ENCODE results near the gene LIPC.

DNA sequence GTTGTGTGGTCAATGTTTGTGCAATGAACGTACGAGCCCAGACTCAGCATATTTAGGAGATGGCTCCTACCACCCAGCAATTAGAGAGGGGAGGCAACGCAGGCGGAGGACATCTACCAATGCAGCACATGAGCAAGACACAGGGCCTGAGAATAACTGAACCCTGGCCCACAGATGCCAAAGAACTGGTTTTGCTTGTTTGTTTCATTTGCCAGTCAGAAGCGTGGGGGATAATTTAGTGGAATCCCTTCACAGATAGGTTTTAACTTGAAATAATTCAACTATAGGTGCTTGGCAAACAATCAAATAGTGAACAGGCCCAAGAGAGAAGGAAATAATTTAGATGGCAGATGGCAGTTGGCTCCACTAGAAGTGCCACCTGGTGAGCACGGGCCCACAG lies 54.8 kb downstream of the LIPC start:
- TF ChIP-seq JUND (IDR thresholded peaks at IDR 0.05; ENCODE audit: borderline replicate concordance, low read depth, low read length) (no peak), JUND (tag; IDR thresholded peaks at IDR 0.05; ENCODE audit: borderline replicate concordance, low read depth, low read length) (no peak), ILF3 (IDR thresholded peaks at IDR 0.05; ENCODE audit: borderline replicate concordance) (no peak), MTA3 (IDR thresholded peaks at IDR 0.05; ENCODE audit: borderline replicate concordance) (no peak), SMAD3 (CRISPR knock-in tag; conservative IDR thresholded peaks at IDR 0.05) (no peak), EZH2 (IDR thresholded peaks at IDR 0.05; ENCODE audit: borderline replicate concordance, low read depth, low read length) (no peak), TEAD1 (CRISPR knock-in tag; IDR thresholded peaks at IDR 0.05) (no peak), ZNF695 (CRISPR knock-in tag; IDR thresholded peaks at IDR 0.05) (no peak), SREBF1 (IDR thresholded peaks at IDR 0.05; ENCODE audit: borderline replicate concordance, low read depth, low read length) (no peak), EP300 (IDR thresholded peaks at IDR 0.05; ENCODE audit: low read length) (no peak)
- TF ChIP-seq, protein P1, sequence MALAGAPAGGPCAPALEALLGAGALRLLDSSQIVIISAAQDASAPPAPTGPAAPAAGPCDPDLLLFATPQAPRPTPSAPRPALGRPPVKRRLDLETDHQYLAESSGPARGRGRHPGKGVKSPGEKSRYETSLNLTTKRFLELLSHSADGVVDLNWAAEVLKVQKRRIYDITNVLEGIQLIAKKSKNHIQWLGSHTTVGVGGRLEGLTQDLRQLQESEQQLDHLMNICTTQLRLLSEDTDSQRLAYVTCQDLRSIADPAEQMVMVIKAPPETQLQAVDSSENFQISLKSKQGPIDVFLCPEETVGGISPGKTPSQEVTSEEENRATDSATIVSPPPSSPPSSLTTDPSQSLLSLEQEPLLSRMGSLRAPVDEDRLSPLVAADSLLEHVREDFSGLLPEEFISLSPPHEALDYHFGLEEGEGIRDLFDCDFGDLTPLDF (CRISPR knock-in tag; IDR thresholded peaks at IDR 0.05), result no peak
- TF ChIP-seq, protein P2, sequence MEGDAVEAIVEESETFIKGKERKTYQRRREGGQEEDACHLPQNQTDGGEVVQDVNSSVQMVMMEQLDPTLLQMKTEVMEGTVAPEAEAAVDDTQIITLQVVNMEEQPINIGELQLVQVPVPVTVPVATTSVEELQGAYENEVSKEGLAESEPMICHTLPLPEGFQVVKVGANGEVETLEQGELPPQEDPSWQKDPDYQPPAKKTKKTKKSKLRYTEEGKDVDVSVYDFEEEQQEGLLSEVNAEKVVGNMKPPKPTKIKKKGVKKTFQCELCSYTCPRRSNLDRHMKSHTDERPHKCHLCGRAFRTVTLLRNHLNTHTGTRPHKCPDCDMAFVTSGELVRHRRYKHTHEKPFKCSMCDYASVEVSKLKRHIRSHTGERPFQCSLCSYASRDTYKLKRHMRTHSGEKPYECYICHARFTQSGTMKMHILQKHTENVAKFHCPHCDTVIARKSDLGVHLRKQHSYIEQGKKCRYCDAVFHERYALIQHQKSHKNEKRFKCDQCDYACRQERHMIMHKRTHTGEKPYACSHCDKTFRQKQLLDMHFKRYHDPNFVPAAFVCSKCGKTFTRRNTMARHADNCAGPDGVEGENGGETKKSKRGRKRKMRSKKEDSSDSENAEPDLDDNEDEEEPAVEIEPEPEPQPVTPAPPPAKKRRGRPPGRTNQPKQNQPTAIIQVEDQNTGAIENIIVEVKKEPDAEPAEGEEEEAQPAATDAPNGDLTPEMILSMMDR (IDR thresholded peaks at IDR 0.05 in 2 of 3, conservative IDR thresholded peaks at IDR 0.05 in 1 of 3; ENCODE audit: insufficient read depth in 2 of 3, low read depth in 1 of 3, low read length in 3 of 3), result no peak
- TF ChIP-seq, protein P3, sequence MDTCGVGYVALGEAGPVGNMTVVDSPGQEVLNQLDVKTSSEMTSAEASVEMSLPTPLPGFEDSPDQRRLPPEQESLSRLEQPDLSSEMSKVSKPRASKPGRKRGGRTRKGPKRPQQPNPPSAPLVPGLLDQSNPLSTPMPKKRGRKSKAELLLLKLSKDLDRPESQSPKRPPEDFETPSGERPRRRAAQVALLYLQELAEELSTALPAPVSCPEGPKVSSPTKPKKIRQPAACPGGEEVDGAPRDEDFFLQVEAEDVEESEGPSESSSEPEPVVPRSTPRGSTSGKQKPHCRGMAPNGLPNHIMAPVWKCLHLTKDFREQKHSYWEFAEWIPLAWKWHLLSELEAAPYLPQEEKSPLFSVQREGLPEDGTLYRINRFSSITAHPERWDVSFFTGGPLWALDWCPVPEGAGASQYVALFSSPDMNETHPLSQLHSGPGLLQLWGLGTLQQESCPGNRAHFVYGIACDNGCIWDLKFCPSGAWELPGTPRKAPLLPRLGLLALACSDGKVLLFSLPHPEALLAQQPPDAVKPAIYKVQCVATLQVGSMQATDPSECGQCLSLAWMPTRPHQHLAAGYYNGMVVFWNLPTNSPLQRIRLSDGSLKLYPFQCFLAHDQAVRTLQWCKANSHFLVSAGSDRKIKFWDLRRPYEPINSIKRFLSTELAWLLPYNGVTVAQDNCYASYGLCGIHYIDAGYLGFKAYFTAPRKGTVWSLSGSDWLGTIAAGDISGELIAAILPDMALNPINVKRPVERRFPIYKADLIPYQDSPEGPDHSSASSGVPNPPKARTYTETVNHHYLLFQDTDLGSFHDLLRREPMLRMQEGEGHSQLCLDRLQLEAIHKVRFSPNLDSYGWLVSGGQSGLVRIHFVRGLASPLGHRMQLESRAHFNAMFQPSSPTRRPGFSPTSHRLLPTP (IDR thresholded peaks at IDR 0.05; ENCODE audit: borderline replicate concordance, extremely low read depth, insufficient read length), result no peak
